RWPE1 (cell line): ENCODE data around the gene RALA.
"Not testable (repeated sequence)": the region's sequence is repeated elsewhere in the genome, so short reads cannot be mapped to it uniquely, and the experiment has no call there.

Source experiments
- CTCF ChIA-PET: fragments of 350-600 bp; sonication (Branson Sonifier 250); formaldehyde crosslinking; extraction: SDS; loops from one replicate; lab custom pipeline; 2021; lab: Yijun Ruan, JAX
- POLR2A ChIA-PET: fragments of 400-600 bp; formaldehyde crosslinking; extraction: SDS; loops from one replicate; lab custom pipeline; 2020; ENCODE audit warnings: antibody characterized with exemption; ENCODE audit not compliant: low non-redundant PET; lab: Yijun Ruan, JAX
- DNase-seq: peaks from one replicate; pipeline ENCODE4 v3.0.0; 2012; ENCODE audit warnings: low spot score
- H3K27ac ChIP-seq: fragments of 450-650 bp; 2 replicates; pipeline ENCODE4 v1.5.1; 2017
- CTCF ChIP-seq: fragments of 450-650 bp; conservative IDR thresholded peaks from 2 replicates; pipeline ENCODE4 v1.5.1; 2017; ENCODE audit warnings: low read depth, mild to moderate bottlenecking

RALA gene

GRCh38 chr7:39670934-39671333 lies 47.6 kb downstream of the RALA start:
- H3K27ac ChIP-seq: no peak overlapping the region
- no peak for TF ChIP-seq CTCF
- DNase-seq: no peak
- ChIA-PET POLR2A (no interaction called here), CTCF (interaction anchor here (0.8 kb wide), 1 partner anchor 90 kb away, joined by 3 read pairs; no protein-coding TSS in a partner anchor)

GRCh38 chr7:39672176-39672575 lies 48.8 kb downstream of the RALA start:
- CTCF ChIA-PET: no interaction called here
- TF ChIP-seq CTCF: no peak
- DNase-seq: no peak
- no peak overlapping the region for H3K27ac ChIP-seq
- POLR2A ChIA-PET: no interaction called here

- no peak overlapping the region for H3K27ac ChIP-seq
- no peak for TF ChIP-seq CTCF
- ChIA-PET CTCF (no interaction called here), POLR2A (no interaction called here)
- DNase-seq: no peak
Measured at GRCh38 chr7:39673868-39674267, 50.5 kb downstream of the RALA start.

GRCh38 chr7:39674406-39674805 lies 51.0 kb downstream of the RALA start:
- ChIA-PET CTCF (no interaction called here), POLR2A (no interaction called here)
- no peak for DNase-seq
- no peak for TF ChIP-seq CTCF
- H3K27ac ChIP-seq: no peak overlapping the region

GRCh38 chr7:39676346-39676745 lies 53.0 kb downstream of the RALA start:
- no peak overlapping the region for H3K27ac ChIP-seq
- no peak for DNase-seq
- ChIA-PET POLR2A (no interaction called here), CTCF (no interaction called here)
- TF ChIP-seq CTCF: no peak

GRCh38 chr7:39678930-39679709 lies 55.7 kb downstream of the RALA start:
- ChIA-PET CTCF (interaction anchor here (0.5 to 0.7 kb wide), 2 partner anchors 117 to 217 kb away, joined by 3 to 4 read pairs; no protein-coding TSS in a partner anchor), POLR2A (no interaction called here)
- no peak for DNase-seq
- no peak overlapping the region for H3K27ac ChIP-seq
- TF ChIP-seq CTCF: no peak

- DNase-seq, H3K27ac ChIP-seq, POLR2A ChIA-PET, CTCF ChIA-PET: not testable (repeated sequence)
Measured at GRCh38 chr7:39679874-39680273, 56.5 kb downstream of the RALA start.
